Peyer's patch (tissue), 4 donors: Measurements from ENCODE around the gene FCER1G.

Source experiments
- POLR2A ChIP-seq, 2 donors: fragments of 450-650 bp; IDR thresholded peaks; one replicate each; pipeline ENCODE4 v1.5.1; 2017; ENCODE audit warnings: antibody characterized with exemption in 2 of 2, mild to moderate bottlenecking in 2 of 2, moderate library complexity in 2 of 2
- TF ChIP-seq, protein P1 (sequence below), 6 experiments: fragments of 450-650 bp in 4 of 6; fragments of 200-600 bp in 2 of 6; sonication (generic) in 1 of 6; IDR thresholded peaks; one replicate each; pipeline ENCODE4 v1.5.1; 2017 to 2019; ENCODE audit warnings: antibody characterized with exemption in 6 of 6, mild to moderate bottlenecking in 3 of 6, moderate library complexity in 1 of 6

DNA sequence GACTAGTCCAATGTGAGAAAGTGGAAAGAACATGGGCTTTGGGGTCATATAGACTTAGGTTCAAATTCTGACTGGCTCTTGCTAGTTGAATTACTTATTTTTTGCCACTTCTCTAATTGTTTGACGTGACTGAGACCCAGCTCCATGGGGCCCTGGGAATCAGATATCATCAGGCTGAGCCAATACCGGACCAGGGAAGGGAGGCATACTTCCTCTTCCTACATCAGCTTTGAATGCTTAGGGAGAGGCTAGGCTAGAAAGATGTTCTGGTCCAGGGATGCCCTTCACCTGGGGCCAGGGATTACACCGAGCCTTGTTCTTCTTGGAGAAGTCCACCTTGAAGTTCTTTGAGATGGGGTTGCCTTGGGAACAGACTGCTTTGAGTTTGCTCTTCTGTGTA is 26.6 kb downstream of the FCER1G start:
- TF ChIP-seq, protein P1, sequence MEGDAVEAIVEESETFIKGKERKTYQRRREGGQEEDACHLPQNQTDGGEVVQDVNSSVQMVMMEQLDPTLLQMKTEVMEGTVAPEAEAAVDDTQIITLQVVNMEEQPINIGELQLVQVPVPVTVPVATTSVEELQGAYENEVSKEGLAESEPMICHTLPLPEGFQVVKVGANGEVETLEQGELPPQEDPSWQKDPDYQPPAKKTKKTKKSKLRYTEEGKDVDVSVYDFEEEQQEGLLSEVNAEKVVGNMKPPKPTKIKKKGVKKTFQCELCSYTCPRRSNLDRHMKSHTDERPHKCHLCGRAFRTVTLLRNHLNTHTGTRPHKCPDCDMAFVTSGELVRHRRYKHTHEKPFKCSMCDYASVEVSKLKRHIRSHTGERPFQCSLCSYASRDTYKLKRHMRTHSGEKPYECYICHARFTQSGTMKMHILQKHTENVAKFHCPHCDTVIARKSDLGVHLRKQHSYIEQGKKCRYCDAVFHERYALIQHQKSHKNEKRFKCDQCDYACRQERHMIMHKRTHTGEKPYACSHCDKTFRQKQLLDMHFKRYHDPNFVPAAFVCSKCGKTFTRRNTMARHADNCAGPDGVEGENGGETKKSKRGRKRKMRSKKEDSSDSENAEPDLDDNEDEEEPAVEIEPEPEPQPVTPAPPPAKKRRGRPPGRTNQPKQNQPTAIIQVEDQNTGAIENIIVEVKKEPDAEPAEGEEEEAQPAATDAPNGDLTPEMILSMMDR (IDR thresholded peaks at IDR 0.05): no peak
- no peak for TF ChIP-seq POLR2A (IDR thresholded peaks at IDR 0.05)
